SKM-1 (cell line): ENCODE data around the gene MYO7A.

Experiments used
- DNase-seq: peaks from one replicate; lab custom pipeline; 2025; ENCODE audit not compliant: unreplicated experiment; lab: John Stamatoyannopoulos, UW

Gene MYO7A

GRCh38 chr11:77159937-77160495 is 32.0 kb downstream of the MYO7A start:
- DNase-seq: no peak

- no peak for DNase-seq
Measured at GRCh38 chr11:77163271-77163670, 35.2 kb downstream of the MYO7A start.

DNA sequence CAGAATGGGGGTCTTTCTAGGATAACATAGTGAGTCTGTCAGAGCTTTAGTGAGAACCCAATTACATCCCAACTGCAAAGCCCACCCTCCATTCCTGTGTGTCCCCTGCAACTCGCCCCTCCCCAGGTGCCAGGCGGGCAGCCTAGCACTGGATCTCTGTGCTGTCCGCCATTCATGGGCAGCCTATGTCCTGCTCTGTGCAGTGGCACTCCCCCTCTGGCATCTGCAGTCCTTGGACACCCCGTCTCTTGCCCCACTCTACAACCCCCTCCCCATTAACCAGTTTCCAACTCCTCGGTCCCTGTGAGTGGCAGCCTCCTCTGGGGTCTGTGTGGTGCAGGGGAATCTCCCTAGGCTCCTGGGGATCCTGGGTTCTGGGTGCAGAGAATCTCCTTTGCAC is 37.0 kb downstream of the MYO7A start:
- DNase-seq: no peak

- no peak for DNase-seq
Measured at GRCh38 chr11:77166021-77166420, 38.0 kb downstream of the MYO7A start.

DNA sequence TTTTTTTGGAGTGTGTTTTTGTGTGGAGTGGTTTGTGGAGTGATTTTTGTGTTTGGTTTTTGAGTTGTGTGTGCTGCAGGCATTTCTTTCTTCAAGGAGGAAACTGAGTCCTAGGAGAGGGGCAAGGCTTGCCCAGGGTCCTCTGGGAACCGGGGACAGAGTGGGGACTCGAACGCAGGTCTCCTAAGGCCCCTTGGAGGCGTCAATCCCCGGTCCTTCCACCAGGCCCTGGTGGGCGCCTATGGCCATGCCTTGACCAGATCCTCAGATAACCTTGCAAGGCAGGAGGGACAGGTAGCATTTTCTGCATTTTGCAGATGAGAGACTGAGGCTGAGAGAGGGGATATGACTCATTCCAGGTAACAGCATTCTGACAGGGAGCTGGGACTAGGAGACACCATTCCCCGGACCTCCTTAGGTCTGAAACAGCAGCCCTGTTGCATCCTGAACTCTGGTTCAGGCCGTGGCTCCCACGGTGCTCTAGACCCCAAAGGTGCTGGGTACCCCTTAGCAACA is 39.1 kb downstream of the MYO7A start:
- DNase-seq: no peak

- DNase-seq: no peak
Measured at GRCh38 chr11:77167791-77168190, 39.7 kb downstream of the MYO7A start.

DNA sequence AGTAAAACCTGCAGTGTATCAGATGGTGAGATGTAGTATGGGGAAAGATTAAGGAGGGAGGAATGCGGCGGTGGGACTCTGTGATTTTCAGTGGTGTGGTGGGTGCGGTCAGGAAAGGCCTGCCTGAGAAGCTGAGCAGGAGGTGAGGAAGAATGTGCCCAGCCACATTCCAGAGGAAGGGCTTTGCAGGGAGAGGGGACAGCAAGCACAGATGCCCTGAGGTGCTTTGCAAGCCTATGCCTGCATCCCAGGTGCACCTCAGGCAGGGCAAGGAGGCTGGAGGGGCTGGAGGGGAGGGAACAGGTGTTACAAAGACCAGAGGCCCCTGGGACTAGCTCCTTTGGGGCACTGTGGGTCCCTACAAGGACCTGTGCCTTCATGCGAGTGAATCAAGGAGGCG is 42.1 kb downstream of the MYO7A start:
- no peak for DNase-seq

GRCh38 chr11:77171254-77171653 is 43.2 kb downstream of the MYO7A start:
- DNase-seq: no peak

DNA sequence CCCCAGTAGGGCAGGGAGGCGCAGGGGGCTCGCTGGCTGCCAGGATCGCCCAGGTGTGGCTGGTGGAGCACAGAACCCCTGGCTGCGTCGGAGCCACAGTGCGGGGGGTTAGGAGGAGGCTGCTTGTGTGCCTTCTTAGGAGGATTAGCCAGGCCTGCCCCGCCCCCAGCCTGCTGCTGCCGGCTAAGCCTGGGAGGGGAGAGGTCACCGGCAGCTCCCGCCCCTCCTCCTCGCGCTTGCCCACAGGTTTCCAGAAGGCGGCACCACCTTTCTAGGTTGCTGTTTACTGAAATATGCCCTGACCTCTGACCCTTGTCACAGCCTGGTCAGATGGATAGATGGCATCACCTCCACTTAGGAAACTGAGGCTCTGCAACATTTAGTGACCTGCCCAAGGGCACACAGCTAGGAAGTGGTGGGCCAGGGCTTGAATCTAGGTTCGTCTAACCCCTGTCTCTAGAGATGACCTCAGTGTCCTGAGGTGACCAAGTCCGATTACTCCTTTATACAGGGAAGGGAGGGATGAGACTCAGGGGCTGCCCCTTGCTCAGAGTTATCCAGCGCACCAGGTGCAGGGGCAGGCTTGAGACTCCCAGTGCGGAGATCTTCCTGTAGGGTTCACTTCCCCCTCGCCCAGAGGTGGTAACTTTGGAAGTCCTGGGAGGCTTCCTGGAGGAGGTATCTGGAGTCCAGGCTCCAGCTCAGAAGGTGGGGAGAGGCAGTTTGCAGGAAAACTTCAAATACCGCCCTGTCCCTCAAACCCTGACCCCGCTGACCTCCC is 44.0 kb downstream of the MYO7A start:
- no peak for DNase-seq

- no peak for DNase-seq
Measured at GRCh38 chr11:77172666-77172982, 44.6 kb downstream of the MYO7A start.

DNA sequence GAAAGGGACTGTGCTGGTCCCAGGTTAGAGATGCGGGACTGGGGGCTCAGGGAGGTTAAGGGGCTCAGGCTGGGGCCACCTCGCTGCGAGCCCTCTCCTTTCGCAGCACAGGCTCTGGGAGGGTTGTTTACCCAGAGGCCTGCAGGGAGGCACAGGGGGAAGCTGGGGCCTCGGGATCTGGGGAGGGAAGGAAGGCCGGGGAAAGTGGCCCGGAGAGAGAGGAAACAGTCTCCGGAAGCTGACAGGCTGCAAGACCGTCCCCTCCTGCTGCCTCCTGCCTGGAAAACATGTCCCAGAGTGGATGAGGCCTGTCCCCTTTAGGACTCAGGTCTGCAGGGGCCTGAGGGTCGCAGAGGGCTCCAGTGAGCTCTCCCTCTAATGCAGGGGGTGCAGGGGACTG is 45.4 kb downstream of the MYO7A start:
- no peak for DNase-seq

- no peak for DNase-seq
Measured at GRCh38 chr11:77174559-77174958, 46.5 kb downstream of the MYO7A start.

GRCh38 chr11:77175021-77175842 is 47.2 kb downstream of the MYO7A start:
- peak; percentile 5 for DNase-seq

GRCh38 chr11:77175869-77176539 is 48.0 kb downstream of the MYO7A start:
- peak; percentile 90 for DNase-seq

GRCh38 chr11:77176996-77177395 is 49.0 kb downstream of the MYO7A start:
- no peak for DNase-seq

- no peak for DNase-seq
Measured at GRCh38 chr11:77178150-77178549, 50.1 kb downstream of the MYO7A start.

DNA sequence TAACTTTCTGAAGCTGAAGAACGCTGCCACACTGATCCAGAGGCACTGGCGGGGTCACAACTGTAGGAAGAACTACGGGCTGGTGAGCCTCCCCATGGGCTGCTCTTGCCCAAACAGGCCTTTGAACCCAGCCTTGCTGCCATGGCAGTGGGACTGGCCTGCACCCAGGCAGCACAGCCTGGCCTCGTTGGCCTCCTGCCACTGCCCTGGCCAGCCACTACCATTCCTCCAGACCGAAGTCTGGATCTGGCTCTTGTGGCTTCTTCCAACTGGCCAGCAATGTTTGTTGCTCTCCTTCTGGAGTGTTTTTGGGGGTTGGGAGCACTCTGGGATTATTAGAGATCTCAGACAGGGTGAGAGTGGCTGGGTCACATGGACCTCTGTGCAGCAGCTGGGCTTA is 51.0 kb downstream of the MYO7A start:
- no peak for DNase-seq

DNA sequence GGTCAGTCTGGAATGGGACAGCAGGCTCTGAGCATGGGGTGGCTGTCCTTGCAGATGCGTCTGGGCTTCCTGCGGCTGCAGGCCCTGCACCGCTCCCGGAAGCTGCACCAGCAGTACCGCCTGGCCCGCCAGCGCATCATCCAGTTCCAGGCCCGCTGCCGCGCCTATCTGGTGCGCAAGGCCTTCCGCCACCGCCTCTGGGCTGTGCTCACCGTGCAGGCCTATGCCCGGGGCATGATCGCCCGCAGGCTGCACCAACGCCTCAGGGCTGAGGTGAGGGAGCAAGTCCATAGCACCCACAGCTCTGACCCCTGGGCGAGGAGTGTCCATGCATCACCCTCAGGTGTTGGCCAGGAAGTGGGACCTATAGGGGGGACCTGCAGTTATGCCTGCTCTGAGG is 51.6 kb downstream of the MYO7A start:
- DNase-seq: no peak

GRCh38 chr11:77180346-77180745 is 52.3 kb downstream of the MYO7A start:
- no peak for DNase-seq

DNA sequence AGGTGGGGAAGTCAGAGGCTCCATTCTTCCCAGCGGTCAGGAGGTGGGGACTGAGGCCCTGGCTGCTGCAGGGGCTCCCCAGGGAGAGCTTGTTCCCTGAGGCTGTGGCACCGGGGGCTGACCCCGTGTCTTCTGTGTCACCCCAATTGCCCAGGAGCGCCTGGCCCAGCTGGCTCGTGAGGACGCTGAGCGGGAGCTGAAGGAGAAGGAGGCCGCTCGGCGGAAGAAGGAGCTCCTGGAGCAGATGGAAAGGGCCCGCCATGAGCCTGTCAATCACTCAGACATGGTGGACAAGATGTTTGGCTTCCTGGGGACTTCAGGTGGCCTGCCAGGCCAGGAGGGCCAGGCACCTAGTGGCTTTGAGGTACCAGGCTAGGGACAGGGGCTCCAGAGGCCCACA is 53.2 kb downstream of the MYO7A start:
- DNase-seq: no peak

GRCh38 chr11:77181799-77182541 is 53.9 kb downstream of the MYO7A start:
- no peak for DNase-seq
